Measurements from ENCODE around the gene SUMF1.

DNA sequence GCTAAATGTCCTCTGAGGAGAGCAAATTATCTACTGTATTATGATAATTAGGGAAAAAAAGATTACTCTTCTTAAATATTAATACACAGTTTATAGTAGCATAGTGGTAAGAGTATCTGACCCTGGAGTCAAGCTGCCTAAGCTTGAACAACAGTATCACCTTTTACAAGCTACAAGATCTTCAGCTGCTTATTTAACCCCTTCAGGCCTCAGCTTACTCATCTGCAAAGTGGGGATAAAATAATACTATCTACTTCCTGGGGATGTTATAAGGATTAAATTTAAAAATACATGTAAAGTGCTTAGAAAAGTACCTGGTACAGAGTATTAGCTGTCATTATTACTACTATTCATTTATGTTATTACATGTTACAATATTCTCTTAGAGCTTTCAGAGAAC lies 42.0 kb downstream of the SUMF1 start:
- TF ChIP-seq FOXA1 (IDR thresholded peaks at IDR 0.05): no peak
- no peak for TF ChIP-seq FOXA1 (CRISPR knock-in tag; IDR thresholded peaks at IDR 0.05)
- TF ChIP-seq ZNF530 (CRISPR knock-in tag; IDR thresholded peaks at IDR 0.05; ENCODE audit: low read depth): no peak
- TF ChIP-seq, protein P1, sequence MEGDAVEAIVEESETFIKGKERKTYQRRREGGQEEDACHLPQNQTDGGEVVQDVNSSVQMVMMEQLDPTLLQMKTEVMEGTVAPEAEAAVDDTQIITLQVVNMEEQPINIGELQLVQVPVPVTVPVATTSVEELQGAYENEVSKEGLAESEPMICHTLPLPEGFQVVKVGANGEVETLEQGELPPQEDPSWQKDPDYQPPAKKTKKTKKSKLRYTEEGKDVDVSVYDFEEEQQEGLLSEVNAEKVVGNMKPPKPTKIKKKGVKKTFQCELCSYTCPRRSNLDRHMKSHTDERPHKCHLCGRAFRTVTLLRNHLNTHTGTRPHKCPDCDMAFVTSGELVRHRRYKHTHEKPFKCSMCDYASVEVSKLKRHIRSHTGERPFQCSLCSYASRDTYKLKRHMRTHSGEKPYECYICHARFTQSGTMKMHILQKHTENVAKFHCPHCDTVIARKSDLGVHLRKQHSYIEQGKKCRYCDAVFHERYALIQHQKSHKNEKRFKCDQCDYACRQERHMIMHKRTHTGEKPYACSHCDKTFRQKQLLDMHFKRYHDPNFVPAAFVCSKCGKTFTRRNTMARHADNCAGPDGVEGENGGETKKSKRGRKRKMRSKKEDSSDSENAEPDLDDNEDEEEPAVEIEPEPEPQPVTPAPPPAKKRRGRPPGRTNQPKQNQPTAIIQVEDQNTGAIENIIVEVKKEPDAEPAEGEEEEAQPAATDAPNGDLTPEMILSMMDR (CRISPR knock-in tag; IDR thresholded peaks at IDR 0.05): no peak
- TF ChIP-seq MZF1 (CRISPR knock-in tag; IDR thresholded peaks at IDR 0.05; ENCODE audit: borderline replicate concordance): no peak
- no peak for TF ChIP-seq SMC3 (IDR thresholded peaks at IDR 0.05; ENCODE audit: low read length)
- TF ChIP-seq, protein P2, sequence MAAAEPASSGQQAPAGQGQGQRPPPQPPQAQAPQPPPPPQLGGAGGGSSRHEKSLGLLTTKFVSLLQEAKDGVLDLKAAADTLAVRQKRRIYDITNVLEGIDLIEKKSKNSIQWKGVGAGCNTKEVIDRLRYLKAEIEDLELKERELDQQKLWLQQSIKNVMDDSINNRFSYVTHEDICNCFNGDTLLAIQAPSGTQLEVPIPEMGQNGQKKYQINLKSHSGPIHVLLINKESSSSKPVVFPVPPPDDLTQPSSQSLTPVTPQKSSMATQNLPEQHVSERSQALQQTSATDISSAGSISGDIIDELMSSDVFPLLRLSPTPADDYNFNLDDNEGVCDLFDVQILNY (CRISPR knock-in tag; conservative IDR thresholded peaks at IDR 0.05): no peak
- TF ChIP-seq CBX2 (IDR thresholded peaks at IDR 0.05; ENCODE audit: low read depth, low read length): no peak
- no peak for TF ChIP-seq CBX2 (CRISPR knock-in tag; IDR thresholded peaks at IDR 0.05; ENCODE audit: low read depth)
- TF ChIP-seq POLR2AphosphoS5 (IDR thresholded peaks at IDR 0.05; ENCODE audit: low read depth, low read length): no peak
- no peak for TF ChIP-seq TFDP1 (CRISPR knock-in tag; IDR thresholded peaks at IDR 0.05; ENCODE audit: borderline replicate concordance)
- TF ChIP-seq EZH2 (conservative IDR thresholded peaks at IDR 0.05; ENCODE audit: low read depth, low read length): no peak
- TF ChIP-seq RFX3 (CRISPR knock-in tag; IDR thresholded peaks at IDR 0.05): no peak
- no peak for TF ChIP-seq ZNF589 (CRISPR knock-in tag; conservative IDR thresholded peaks at IDR 0.05)
- TF ChIP-seq BCL6 (CRISPR knock-in tag; IDR thresholded peaks at IDR 0.05): no peak
